OCI-LY7 (cell line): ENCODE measurements around the gene ENOPH1.
"Not testable (repeated sequence)": the region's sequence is repeated elsewhere in the genome, so short reads cannot be mapped to it uniquely, and the experiment has no call there.

Experiments used
- CTCF ChIP-seq: fragments of 200-600 bp; sonication (generic); conservative IDR thresholded peaks from 2 replicates; pipeline ENCODE4 v1.5.1; 2014; ENCODE audit warnings: mild to moderate bottlenecking, antibody characterized with exemption, low read length, moderate library complexity, mixed read lengths
- EZH2phosphoT487 ChIP-seq: fragments of 200-600 bp; sonication (generic); IDR thresholded peaks from 2 replicates; pipeline ENCODE4 v1.6.1; 2018; ENCODE audit warnings: low read depth, borderline replicate concordance, mild to moderate bottlenecking, mixed run types, antibody characterized with exemption, low read length, moderate library complexity, mixed read lengths

- not testable (repeated sequence) for TF ChIP-seq EZH2phosphoT487, CTCF
These were observed 44.1 kb upstream of the ENOPH1 start for GRCh38 chr4:82386312-82386711.
